ENCODE data around the gene TRIM10.
A peak's percentile ranks its signal among the peaks of the same experiment; 100 is the strongest.

DNA sequence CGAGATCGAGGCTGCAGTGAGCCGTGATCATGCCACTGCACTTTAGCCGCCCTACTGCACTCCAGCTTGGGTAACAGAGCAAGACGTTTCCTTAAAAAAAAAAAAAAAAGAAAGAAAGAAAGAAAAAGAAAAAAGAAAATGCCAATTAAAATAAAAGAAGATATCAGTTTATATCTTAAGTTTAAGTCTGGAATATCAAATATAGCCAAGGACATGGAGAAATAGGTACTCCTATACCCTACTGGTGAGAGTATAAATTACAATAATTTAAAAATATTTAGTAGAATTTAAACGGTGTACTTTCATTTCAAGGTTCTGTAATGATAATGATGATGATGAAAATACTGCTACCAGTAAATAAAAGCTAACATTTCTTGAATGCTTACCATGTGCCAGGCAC, 44.3 kb downstream of the TRIM10 start:
- TF ChIP-seq, protein P1, sequence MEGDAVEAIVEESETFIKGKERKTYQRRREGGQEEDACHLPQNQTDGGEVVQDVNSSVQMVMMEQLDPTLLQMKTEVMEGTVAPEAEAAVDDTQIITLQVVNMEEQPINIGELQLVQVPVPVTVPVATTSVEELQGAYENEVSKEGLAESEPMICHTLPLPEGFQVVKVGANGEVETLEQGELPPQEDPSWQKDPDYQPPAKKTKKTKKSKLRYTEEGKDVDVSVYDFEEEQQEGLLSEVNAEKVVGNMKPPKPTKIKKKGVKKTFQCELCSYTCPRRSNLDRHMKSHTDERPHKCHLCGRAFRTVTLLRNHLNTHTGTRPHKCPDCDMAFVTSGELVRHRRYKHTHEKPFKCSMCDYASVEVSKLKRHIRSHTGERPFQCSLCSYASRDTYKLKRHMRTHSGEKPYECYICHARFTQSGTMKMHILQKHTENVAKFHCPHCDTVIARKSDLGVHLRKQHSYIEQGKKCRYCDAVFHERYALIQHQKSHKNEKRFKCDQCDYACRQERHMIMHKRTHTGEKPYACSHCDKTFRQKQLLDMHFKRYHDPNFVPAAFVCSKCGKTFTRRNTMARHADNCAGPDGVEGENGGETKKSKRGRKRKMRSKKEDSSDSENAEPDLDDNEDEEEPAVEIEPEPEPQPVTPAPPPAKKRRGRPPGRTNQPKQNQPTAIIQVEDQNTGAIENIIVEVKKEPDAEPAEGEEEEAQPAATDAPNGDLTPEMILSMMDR (IDR thresholded peaks at IDR 0.05), result peak in 1 of 5 experiments; percentile 10
- TF ChIP-seq POLR2AphosphoS5 (IDR thresholded peaks at IDR 0.05), result no peak
- no peak for TF ChIP-seq EP300 (IDR thresholded peaks at IDR 0.05; ENCODE audit: low read depth)
- TF ChIP-seq POLR2A (IDR thresholded peaks at IDR 0.05), result no peak
